ENCODE data around the gene RAB8B. TPM values are rescaled to one million over a fixed set of nuclear protein-coding genes. Genes with fewer than 3 reads are reported as not detected.
"Not testable (repeated sequence)": the region's sequence is repeated elsewhere in the genome, so short reads cannot be mapped to it uniquely, and the experiment has no call there.

RAB8B gene
- total RNA-seq, 1 experiment from 2014 or later, result 33.8 TPM

DNA sequence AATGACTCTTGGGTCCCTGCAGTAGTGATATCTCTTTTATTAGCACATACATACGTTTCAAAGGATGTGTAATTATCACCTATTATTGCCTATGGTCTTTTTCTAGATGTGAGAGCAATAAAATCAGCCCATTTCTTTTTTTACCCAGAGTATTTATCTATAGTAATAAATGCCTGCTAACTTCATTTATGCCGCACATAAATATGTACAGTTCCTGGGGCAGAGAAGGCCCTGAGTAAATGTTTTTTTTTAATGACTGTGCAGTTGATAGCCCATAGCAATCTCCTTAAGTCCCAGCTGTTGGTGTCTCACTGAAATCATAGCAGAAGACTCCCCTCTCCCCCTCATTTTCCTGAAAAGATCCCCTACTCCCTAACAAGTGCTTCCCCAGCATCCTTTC, 16.7 kb downstream of the RAB8B start:
- Histone ChIP-seq H3K23ac (ENCODE audit: insufficient read length, low read depth, low read length) (no peak overlapping the region), H3K27me3 (ENCODE audit: insufficient read depth, low read length) (no peaks in the 10 kb centered on the region), H4K20me1 (ENCODE audit: control insufficient read depth, insufficient read depth, insufficient read length) (no peaks in the 10 kb centered on the region), H2BK120ac (ENCODE audit: low read depth, low read length, poor library complexity, severe bottlenecking) (no peak overlapping the region), H3K79me2 (ENCODE audit: insufficient read depth, low read length) (0 out of 2 replicates have a peak, but pooled peaks cover 1% of the 10 kb centered on the region), H2BK15ac (ENCODE audit: low read depth, low read length) (no peak overlapping the region), H4K91ac (ENCODE audit: insufficient read length, low read depth, low read length) (no peak overlapping the region), H3K9ac (ENCODE audit: extremely low read depth, insufficient read length, low read length) (no peak overlapping the region), H3K56ac (ENCODE audit: insufficient read length, low read depth, low read length) (no peak overlapping the region), H3K9me3 (ENCODE audit: control insufficient read depth, low read depth, low read length) (no peaks in the 10 kb centered on the region), H2BK12ac (ENCODE audit: insufficient read length, low read depth, low read length) (no peak overlapping the region), H2AFZ (ENCODE audit: low read length) (no peak overlapping the region), H3K4me2 (ENCODE audit: insufficient read depth, insufficient read length, low read length) (no peak overlapping the region), H3K23me2 (ENCODE audit: insufficient read length, low read depth, low read length, poor library complexity, severe bottlenecking) (no peaks in the 10 kb centered on the region), H2BK5ac (ENCODE audit: insufficient read length, low read length) (no peak overlapping the region), H3K14ac (ENCODE audit: insufficient read depth, low read length) (no peak overlapping the region), H3K79me1 (ENCODE audit: insufficient read depth, low read depth, low read length, poor library complexity, severe bottlenecking) (no peaks in the 10 kb centered on the region), H2BK20ac (ENCODE audit: low read depth, low read length, poor library complexity, severe bottlenecking) (no peak overlapping the region), H3K18ac (ENCODE audit: insufficient read length, low read depth, low read length) (no peak overlapping the region), H3K4ac (ENCODE audit: low read depth, low read length) (no peak overlapping the region), H2AK5ac (ENCODE audit: insufficient read length, low read length) (no peak overlapping the region), H3K27ac (ENCODE audit: insufficient read length, low read depth, low read length) (no peak overlapping the region), H4K8ac (replicated peaks; ENCODE audit: insufficient read length, low read depth, low read length) (no peak overlapping the region), H3T11ph (ENCODE audit: low read length) (no peak overlapping the region), H4K5ac (ENCODE audit: insufficient read length, low read depth, low read length) (no peak overlapping the region), H3K4me1 (ENCODE audit: insufficient read depth, low read length) (peaks cover 4% of the 10 kb centered on the region; the same call in 1 of the 2 replicates)
- Mint-ChIP-seq H3K9me3 (no peaks in the 10 kb centered on the region), H3K27me3 (ENCODE audit: low read depth) (no peaks in the 10 kb centered on the region), H3K36me3 (ENCODE audit: insufficient read depth in 1 of 3, low read depth in 3 of 3) (peaks cover 0 to 4% (median 2%) of the 10 kb centered on the region in 3 experiments; a peak in 5 of 7 replicates), H3K4me3 (no peak overlapping the region), H3K27ac (no peak overlapping the region; a peak in 1 of 7 replicates), H3K4me1 (peaks cover 23 to 26% of the 10 kb centered on the region in 2 experiments)
- TF ChIP-seq, protein P1, sequence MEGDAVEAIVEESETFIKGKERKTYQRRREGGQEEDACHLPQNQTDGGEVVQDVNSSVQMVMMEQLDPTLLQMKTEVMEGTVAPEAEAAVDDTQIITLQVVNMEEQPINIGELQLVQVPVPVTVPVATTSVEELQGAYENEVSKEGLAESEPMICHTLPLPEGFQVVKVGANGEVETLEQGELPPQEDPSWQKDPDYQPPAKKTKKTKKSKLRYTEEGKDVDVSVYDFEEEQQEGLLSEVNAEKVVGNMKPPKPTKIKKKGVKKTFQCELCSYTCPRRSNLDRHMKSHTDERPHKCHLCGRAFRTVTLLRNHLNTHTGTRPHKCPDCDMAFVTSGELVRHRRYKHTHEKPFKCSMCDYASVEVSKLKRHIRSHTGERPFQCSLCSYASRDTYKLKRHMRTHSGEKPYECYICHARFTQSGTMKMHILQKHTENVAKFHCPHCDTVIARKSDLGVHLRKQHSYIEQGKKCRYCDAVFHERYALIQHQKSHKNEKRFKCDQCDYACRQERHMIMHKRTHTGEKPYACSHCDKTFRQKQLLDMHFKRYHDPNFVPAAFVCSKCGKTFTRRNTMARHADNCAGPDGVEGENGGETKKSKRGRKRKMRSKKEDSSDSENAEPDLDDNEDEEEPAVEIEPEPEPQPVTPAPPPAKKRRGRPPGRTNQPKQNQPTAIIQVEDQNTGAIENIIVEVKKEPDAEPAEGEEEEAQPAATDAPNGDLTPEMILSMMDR (conservative IDR thresholded peaks at IDR 0.05), result no peak
- no peak for DNase-seq
- WGBS (ENCODE audit: extremely low coverage, insufficient read length, low lambda C conversion rate), result no CpG with 5 or more reads among the region's 2 CpGs

DNA sequence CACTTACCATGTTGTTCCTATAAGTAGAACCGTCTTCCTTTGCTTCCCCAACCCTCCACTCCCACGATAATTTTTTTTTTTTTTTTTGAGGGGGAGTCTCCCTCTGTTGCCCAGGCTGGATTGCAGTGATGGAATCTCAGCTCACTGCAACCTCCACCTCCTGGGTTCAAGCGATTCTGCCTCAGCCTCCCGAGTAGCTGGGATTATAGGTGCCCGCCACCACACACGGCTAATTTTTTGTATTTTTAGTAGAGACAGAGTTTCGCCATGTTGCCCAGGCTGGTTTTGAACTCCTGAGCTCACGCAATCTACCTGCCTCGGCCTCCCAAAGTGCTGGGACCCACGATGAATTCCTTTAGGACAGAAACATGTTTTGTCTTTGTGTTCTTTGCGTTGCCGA, 19.4 kb downstream of the RAB8B start:
- not testable (repeated sequence) for H3T11ph ChIP-seq (ENCODE audit: low read length); H4K5ac ChIP-seq (ENCODE audit: insufficient read length, low read depth, low read length); H3K9ac ChIP-seq (ENCODE audit: extremely low read depth, insufficient read length, low read length); H3K56ac ChIP-seq (ENCODE audit: insufficient read length, low read depth, low read length); H3K9me3 ChIP-seq (ENCODE audit: control insufficient read depth, low read depth, low read length); H2AFZ ChIP-seq (ENCODE audit: low read length); H3K27me3 Mint-ChIP-seq (ENCODE audit: low read depth); H2BK20ac ChIP-seq (ENCODE audit: low read depth, low read length, poor library complexity, severe bottlenecking); H2BK5ac ChIP-seq (ENCODE audit: insufficient read length, low read length); H3K23me2 ChIP-seq (ENCODE audit: insufficient read length, low read depth, low read length, poor library complexity, severe bottlenecking); H3K4ac ChIP-seq (ENCODE audit: low read depth, low read length); H3K4me1 ChIP-seq (ENCODE audit: insufficient read depth, low read length); H2BK120ac ChIP-seq (ENCODE audit: low read depth, low read length, poor library complexity, severe bottlenecking); H4K91ac ChIP-seq (ENCODE audit: insufficient read length, low read depth, low read length); H3K27me3 ChIP-seq (ENCODE audit: insufficient read depth, low read length); H2BK15ac ChIP-seq (ENCODE audit: low read depth, low read length); H2BK12ac ChIP-seq (ENCODE audit: insufficient read length, low read depth, low read length); H3K36me3 Mint-ChIP-seq (ENCODE audit: insufficient read depth in 1 of 3, low read depth in 3 of 3); H3K4me3 Mint-ChIP-seq; H3K23ac ChIP-seq (ENCODE audit: insufficient read length, low read depth, low read length); H3K14ac ChIP-seq (ENCODE audit: insufficient read depth, low read length); H3K4me2 ChIP-seq (ENCODE audit: insufficient read depth, insufficient read length, low read length); H3K79me1 ChIP-seq (ENCODE audit: insufficient read depth, low read depth, low read length, poor library complexity, severe bottlenecking); H3K27ac ChIP-seq (ENCODE audit: insufficient read length, low read depth, low read length); H3K79me2 ChIP-seq (ENCODE audit: insufficient read depth, low read length); DNase-seq; H4K20me1 ChIP-seq (ENCODE audit: control insufficient read depth, insufficient read depth, insufficient read length); H4K8ac ChIP-seq (replicated peaks; ENCODE audit: insufficient read length, low read depth, low read length); H3K18ac ChIP-seq (ENCODE audit: insufficient read length, low read depth, low read length); H3K9me3 Mint-ChIP-seq; H2AK5ac ChIP-seq (ENCODE audit: insufficient read length, low read length)
- Mint-ChIP-seq H3K27ac (peak overlapping the region in 2 of 3 experiments; percentile 28 to 29; a peak in 2 of 7 replicates), H3K4me1 (peaks cover 22 to 25% of the 10 kb centered on the region in 2 experiments)
- WGBS (ENCODE audit: extremely low coverage, insufficient read length, low lambda C conversion rate), result no CpG with 5 or more reads among the region's 12 CpGs

Measured in H9 (cell line).